Choroid plexus epithelial cell (primary cell): Measurements from ENCODE around the gene BSN.

Source experiments
- DNase-seq: peaks from one replicate; pipeline ENCODE4 v3.0.0-alpha.2; 2010; ENCODE audit warnings: low read depth
- H3K4me3 ChIP-seq: 2 replicates; pipeline ENCODE4 v1.5.1; 2011; ENCODE audit warnings: low read depth, mild to moderate bottlenecking, control low read depth, low read length, moderate library complexity
- TF ChIP-seq, protein P1 (sequence below): conservative IDR thresholded peaks from 2 replicates; pipeline ENCODE4 v1.5.1; 2011; ENCODE audit warnings: low read depth, mild to moderate bottlenecking, control low read depth, inconsistent platforms, low read length, moderate library complexity

Gene BSN

DNA sequence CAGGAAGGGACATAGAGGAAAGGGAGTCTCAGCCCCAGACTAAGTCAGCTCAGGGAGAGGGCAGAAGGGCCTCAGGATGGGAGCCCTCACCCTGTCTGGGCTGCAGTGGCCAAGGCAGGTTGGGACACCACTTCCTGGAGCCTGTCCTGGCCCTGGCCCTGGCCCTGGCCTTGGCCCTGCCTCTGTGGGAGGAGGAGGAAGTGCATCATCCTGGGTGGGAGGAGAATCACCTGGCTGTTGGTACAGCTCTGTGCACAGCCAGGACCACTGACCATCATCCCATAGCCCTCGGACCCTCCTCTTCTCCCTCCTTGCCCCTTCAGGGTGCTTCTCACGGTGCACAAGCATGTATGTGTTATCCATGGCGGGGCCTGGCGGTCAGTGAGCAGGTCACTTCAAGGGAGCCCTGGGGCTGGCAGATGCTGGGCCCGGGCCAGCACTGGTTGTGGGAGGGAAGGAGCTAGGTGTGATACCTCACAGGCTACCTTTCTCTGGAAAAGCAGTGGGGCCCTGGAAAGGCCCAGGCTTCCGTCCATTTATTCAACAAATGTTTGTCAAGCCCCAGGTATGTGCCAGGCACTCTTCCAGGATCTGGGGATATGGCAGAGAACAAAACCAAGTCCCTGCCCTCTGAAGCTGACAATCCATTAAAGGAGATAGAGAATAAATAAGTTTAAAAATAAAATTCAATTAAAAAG lies 111.7 kb downstream of the BSN start:
- TF ChIP-seq, protein P1, sequence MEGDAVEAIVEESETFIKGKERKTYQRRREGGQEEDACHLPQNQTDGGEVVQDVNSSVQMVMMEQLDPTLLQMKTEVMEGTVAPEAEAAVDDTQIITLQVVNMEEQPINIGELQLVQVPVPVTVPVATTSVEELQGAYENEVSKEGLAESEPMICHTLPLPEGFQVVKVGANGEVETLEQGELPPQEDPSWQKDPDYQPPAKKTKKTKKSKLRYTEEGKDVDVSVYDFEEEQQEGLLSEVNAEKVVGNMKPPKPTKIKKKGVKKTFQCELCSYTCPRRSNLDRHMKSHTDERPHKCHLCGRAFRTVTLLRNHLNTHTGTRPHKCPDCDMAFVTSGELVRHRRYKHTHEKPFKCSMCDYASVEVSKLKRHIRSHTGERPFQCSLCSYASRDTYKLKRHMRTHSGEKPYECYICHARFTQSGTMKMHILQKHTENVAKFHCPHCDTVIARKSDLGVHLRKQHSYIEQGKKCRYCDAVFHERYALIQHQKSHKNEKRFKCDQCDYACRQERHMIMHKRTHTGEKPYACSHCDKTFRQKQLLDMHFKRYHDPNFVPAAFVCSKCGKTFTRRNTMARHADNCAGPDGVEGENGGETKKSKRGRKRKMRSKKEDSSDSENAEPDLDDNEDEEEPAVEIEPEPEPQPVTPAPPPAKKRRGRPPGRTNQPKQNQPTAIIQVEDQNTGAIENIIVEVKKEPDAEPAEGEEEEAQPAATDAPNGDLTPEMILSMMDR = no peak
- DNase-seq = no peak
- H3K4me3 ChIP-seq = no peak overlapping the region

- peak; percentile 48 for DNase-seq
- H3K4me3 ChIP-seq = no peak overlapping the region
- TF ChIP-seq, protein P1 = no peak
These were observed 112.3 kb downstream of the BSN start for GRCh38 chr3:49666592-49666991.

GRCh38 chr3:49667701-49668413 lies 113.6 kb downstream of the BSN start:
- H3K4me3 ChIP-seq = no peak overlapping the region
- TF ChIP-seq, protein P1 = no peak
- no peak for DNase-seq

DNA sequence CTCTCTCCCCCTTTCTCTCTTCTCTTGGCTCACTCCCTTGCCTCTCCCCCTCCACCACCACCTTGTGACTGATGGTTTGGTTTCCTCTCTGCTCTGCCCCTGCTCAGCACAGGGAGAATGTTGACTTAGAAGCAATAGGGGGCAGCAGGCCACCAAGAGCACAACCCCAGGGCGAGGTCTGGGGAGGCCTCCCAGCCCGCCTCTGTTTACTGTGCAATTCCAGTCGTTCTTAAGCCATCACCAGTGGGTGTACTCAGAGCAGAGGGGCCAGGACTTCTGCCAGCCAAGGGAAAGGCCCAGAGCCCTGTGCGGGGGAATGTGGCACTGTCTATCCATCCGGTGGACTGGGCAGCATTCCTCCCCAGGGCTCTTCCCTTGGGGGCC lies 114.1 kb downstream of the BSN start:
- DNase-seq = no peak
- no peak overlapping the region for H3K4me3 ChIP-seq
- TF ChIP-seq, protein P1 = no peak

GRCh38 chr3:49668861-49669260 lies 114.6 kb downstream of the BSN start:
- TF ChIP-seq, protein P1 = no peak
- H3K4me3 ChIP-seq = no peak overlapping the region
- peak; percentile 23 for DNase-seq

- H3K4me3 ChIP-seq = no peak overlapping the region
- DNase-seq = no peak
- TF ChIP-seq, protein P1 = no peak
These were observed 115.1 kb downstream of the BSN start for GRCh38 chr3:49669352-49669751.

- TF ChIP-seq, protein P1 = no peak
- DNase-seq = no peak
- no peak overlapping the region for H3K4me3 ChIP-seq
These were observed 116.6 kb downstream of the BSN start for GRCh38 chr3:49670940-49671290.
